GM23338 (cell line): ENCODE measurements around the gene BTNL8. TPM values are rescaled to one million over a fixed set of nuclear protein-coding genes. Genes with fewer than 3 reads are reported as not detected.

Experiments used
- ATAC-seq: fragments of 200-7000 bp; cut with Tn5 transposase; 3 replicates; pipeline ENCODE4 v1.9.1; 2020
- DNase-seq: peaks from one replicate; pipeline ENCODE4 v3.0.0-alpha.2; 2015; ENCODE audit warnings: low spot score
- H2AFZ ChIP-seq: fragments of 200-600 bp; sonication (generic); 2 replicates; pipeline ENCODE4 v1.8.0; 2016; ENCODE audit warnings: antibody characterized with exemption, mild to moderate bottlenecking, moderate library complexity
- H3F3A ChIP-seq: fragments of 200-600 bp; sonication (generic); replicated peaks from 2 replicates; pipeline ENCODE4 v1.8.0; 2017; ENCODE audit warnings: antibody characterized with exemption, mixed run types, low read depth
- H3K27ac ChIP-seq: fragments of 200-600 bp; sonication (generic); 2 replicates; pipeline ENCODE4 v1.6.1; 2016; ENCODE audit warnings: low read depth
- H3K27me3 ChIP-seq: fragments of 200-600 bp; sonication (generic); 2 replicates; pipeline ENCODE4 v1.8.0; 2016; ENCODE audit warnings: mild to moderate bottlenecking, mixed run types, moderate library complexity; ENCODE audit not compliant: insufficient read depth
- H3K36me3 ChIP-seq: fragments of 200-600 bp; sonication (generic); 2 replicates; pipeline ENCODE4 v1.8.0; 2016; ENCODE audit warnings: mild to moderate bottlenecking; ENCODE audit not compliant: insufficient read depth
- H3K4me1 ChIP-seq: fragments of 200-600 bp; sonication (generic); 2 replicates; pipeline ENCODE4 v1.8.0; 2016; ENCODE audit warnings: mild to moderate bottlenecking, moderate library complexity; ENCODE audit not compliant: insufficient read depth
- H3K4me2 ChIP-seq: fragments of 200-600 bp; sonication (generic); 2 replicates; pipeline ENCODE4 v1.7.1; 2017; ENCODE audit warnings: mixed run types
- H3K4me3 ChIP-seq: fragments of 200-600 bp; sonication (generic); 2 replicates; pipeline ENCODE4 v1.6.1; 2016; ENCODE audit warnings: mixed run types
- H3K79me2 ChIP-seq: fragments of 200-600 bp; sonication (generic); replicated peaks from 2 replicates; pipeline ENCODE4 v1.8.0; 2017; ENCODE audit warnings: mild to moderate bottlenecking; ENCODE audit not compliant: insufficient read depth
- H3K9me2 ChIP-seq: fragments of 200-600 bp; sonication (generic); 2 replicates; pipeline ENCODE4 v1.8.0; 2017; ENCODE audit not compliant: insufficient read depth
- H4K20me1 ChIP-seq: fragments of 200-600 bp; sonication (generic); replicated peaks from 2 replicates; pipeline ENCODE4 v1.8.0; 2017; ENCODE audit warnings: mild to moderate bottlenecking; ENCODE audit not compliant: insufficient read depth
- H3K27ac Mint-ChIP-seq: 2 replicates; pipeline ENCODE4 v1.8.0; 2020; ENCODE audit warnings: inconsistent platforms, mild to moderate bottlenecking, moderate library complexity, mixed read lengths
- H3K27me3 Mint-ChIP-seq: 3 replicates; pipeline ENCODE4 v1.8.0; 2022; ENCODE audit warnings: low read depth, mild to moderate bottlenecking, moderate library complexity, mixed read lengths, inconsistent platforms; ENCODE audit not compliant: insufficient read depth, poor library complexity
- H3K36me3 Mint-ChIP-seq: 3 replicates; pipeline ENCODE4 v1.8.0; 2021; ENCODE audit warnings: low read depth, mild to moderate bottlenecking, inconsistent platforms, moderate library complexity, mixed read lengths
- H3K4me1 Mint-ChIP-seq: 3 replicates; pipeline ENCODE4 v1.8.0; 2020; ENCODE audit warnings: mild to moderate bottlenecking, inconsistent platforms, mixed read lengths
- H3K4me3 Mint-ChIP-seq: 3 replicates; pipeline ENCODE4 v1.8.0; 2021; ENCODE audit warnings: moderate library complexity, mild to moderate bottlenecking, inconsistent platforms, mixed read lengths
- H3K9me3 Mint-ChIP-seq: 3 replicates; pipeline ENCODE4 v1.8.0; 2020; ENCODE audit warnings: moderate library complexity, mild to moderate bottlenecking, inconsistent platforms, mixed read lengths
- CREB1 ChIP-seq: fragments of 250-450 bp; sonication (Bioruptor Pico); IDR thresholded peaks from 2 replicates; pipeline ENCODE4 v1.5.0; 2020; ENCODE audit warnings: low read depth, mild to moderate bottlenecking, moderate library complexity
- EZH2 ChIP-seq: fragments of 200-600 bp; sonication (generic); IDR thresholded peaks from one replicate; pipeline ENCODE4 v1.8.0; 2017; ENCODE audit warnings: antibody characterized with exemption, mild to moderate bottlenecking, low read depth; ENCODE audit not compliant: unreplicated experiment
- EZH2phosphoT487 ChIP-seq: fragments of 200-600 bp; sonication (generic); IDR thresholded peaks from one replicate; pipeline ENCODE4 v1.8.1; 2018; ENCODE audit warnings: antibody characterized with exemption; ENCODE audit not compliant: unreplicated experiment
- JUNB ChIP-seq: IDR thresholded peaks from one replicate; pipeline ENCODE4 v1.6.1; 2016; ENCODE audit warnings: antibody characterized with exemption; ENCODE audit not compliant: unreplicated experiment
- NANOG ChIP-seq: IDR thresholded peaks from 2 replicates; pipeline ENCODE4 v1.6.1; 2016; ENCODE audit warnings: antibody characterized with exemption, borderline replicate concordance
- POLR2AphosphoS5 ChIP-seq: IDR thresholded peaks from 2 replicates; pipeline ENCODE4 v1.6.1; 2016; ENCODE audit warnings: antibody characterized with exemption, low read depth
- STAT1 ChIP-seq: IDR thresholded peaks from one replicate; pipeline ENCODE4 v1.6.1; 2016; ENCODE audit warnings: antibody characterized with exemption; ENCODE audit not compliant: unreplicated experiment
- ZNF114 ChIP-seq: fragments of 250-450 bp; sonication (Bioruptor Pico); IDR thresholded peaks from 2 replicates; pipeline ENCODE4 v1.5.0; 2020; ENCODE audit warnings: mild to moderate bottlenecking, moderate library complexity
- ZNF331 ChIP-seq: fragments of 250-450 bp; sonication (Bioruptor Pico); IDR thresholded peaks from 2 replicates; pipeline ENCODE4 v1.5.0; 2020; ENCODE audit warnings: low read depth, mild to moderate bottlenecking, moderate library complexity
- polyA plus RNA-seq: library from polyadenylated mRNA; unstranded; fragments of >200 nt; fragmentation: Nextera tagmentation; extraction: Ambion mirVana; gene quantifications from 2 replicates; pipeline ENCODE4 v1.2.1, GENCODE V29; 2016
- total RNA-seq: library from RNA; depleted of rRNA; stranded (reverse); fragments of >200 nt; shearing (Covaris generic); gene quantifications from 2 replicates; pipeline ENCODE4 v1.2.3, GENCODE V29; 2014
- TF ChIP-seq, protein P1 (sequence below): IDR thresholded peaks from one replicate; pipeline ENCODE4 v1.6.1; 2018; ENCODE audit warnings: antibody characterized with exemption; ENCODE audit not compliant: unreplicated experiment
- TF ChIP-seq, protein P2 (sequence below), 2 experiments: fragments of 200-600 bp in 1 of 2; sonication (generic) in 1 of 2; conservative IDR thresholded peaks; 2 replicates each; pipeline versions ENCODE4 v1.5.1 to v1.6.1; 2016 to 2017; ENCODE audit warnings: antibody characterized with exemption in 2 of 2, low read depth in 2 of 2, mild to moderate bottlenecking in 2 of 2, moderate library complexity in 1 of 2
- TF ChIP-seq, protein P3 (sequence below): IDR thresholded peaks from 2 replicates; pipeline ENCODE4 v1.6.1; 2016; ENCODE audit warnings: antibody characterized with exemption
- TF ChIP-seq, protein P4 (sequence below): fragments of 250-450 bp; sonication (Bioruptor Pico); IDR thresholded peaks from 2 replicates; pipeline ENCODE4 v1.5.0; 2020; ENCODE audit warnings: mild to moderate bottlenecking, moderate library complexity

Gene BTNL8
- total and polyA plus RNA-seq, 2 experiments from 2014 or later: 0.23 TPM; not detected in 1

DNA sequence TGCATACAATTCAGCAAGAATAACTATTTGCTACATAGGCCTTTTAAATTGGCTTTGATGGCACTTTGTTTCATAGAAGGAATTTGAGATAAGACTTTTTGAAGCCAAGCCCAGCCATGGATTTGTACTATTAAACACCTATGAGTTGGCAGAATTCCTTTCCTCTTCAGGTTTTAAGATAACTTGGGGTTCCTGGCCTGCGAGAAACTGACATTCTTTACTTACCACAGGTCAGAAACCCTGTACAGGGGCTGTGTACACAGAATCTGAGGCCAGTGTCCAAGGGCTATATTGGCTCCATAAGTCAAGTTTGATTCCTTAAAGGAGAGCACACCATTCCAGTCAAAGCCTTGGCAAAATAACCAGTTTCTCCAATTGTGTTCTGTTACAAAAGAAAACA lies 78.9 kb downstream of the BTNL8 start:
- Histone ChIP-seq H3K9me2 (no peaks in the 10 kb centered on the region), H3K4me3 (no peak overlapping the region), H3K4me2 (no peak overlapping the region), H3K4me1 (no peaks in the 10 kb centered on the region), H3K27ac (no peak overlapping the region), H4K20me1 (no peaks in the 10 kb centered on the region), H3F3A (no peaks in the 10 kb centered on the region), H2AFZ (no peak overlapping the region), H3K27me3 (no peaks in the 10 kb centered on the region), H3K79me2 (no peaks in the 10 kb centered on the region), H3K36me3 (no peaks in the 10 kb centered on the region)
- H3K36me3 Mint-ChIP-seq: no peaks in the 10 kb centered on the region
- no peak overlapping the region for H3K4me3 Mint-ChIP-seq
- TF ChIP-seq EZH2: no peak
- no peak for TF ChIP-seq JUNB
- TF ChIP-seq, protein P1, sequence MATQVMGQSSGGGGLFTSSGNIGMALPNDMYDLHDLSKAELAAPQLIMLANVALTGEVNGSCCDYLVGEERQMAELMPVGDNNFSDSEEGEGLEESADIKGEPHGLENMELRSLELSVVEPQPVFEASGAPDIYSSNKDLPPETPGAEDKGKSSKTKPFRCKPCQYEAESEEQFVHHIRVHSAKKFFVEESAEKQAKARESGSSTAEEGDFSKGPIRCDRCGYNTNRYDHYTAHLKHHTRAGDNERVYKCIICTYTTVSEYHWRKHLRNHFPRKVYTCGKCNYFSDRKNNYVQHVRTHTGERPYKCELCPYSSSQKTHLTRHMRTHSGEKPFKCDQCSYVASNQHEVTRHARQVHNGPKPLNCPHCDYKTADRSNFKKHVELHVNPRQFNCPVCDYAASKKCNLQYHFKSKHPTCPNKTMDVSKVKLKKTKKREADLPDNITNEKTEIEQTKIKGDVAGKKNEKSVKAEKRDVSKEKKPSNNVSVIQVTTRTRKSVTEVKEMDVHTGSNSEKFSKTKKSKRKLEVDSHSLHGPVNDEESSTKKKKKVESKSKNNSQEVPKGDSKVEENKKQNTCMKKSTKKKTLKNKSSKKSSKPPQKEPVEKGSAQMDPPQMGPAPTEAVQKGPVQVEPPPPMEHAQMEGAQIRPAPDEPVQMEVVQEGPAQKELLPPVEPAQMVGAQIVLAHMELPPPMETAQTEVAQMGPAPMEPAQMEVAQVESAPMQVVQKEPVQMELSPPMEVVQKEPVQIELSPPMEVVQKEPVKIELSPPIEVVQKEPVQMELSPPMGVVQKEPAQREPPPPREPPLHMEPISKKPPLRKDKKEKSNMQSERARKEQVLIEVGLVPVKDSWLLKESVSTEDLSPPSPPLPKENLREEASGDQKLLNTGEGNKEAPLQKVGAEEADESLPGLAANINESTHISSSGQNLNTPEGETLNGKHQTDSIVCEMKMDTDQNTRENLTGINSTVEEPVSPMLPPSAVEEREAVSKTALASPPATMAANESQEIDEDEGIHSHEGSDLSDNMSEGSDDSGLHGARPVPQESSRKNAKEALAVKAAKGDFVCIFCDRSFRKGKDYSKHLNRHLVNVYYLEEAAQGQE: no peak
- no peak for TF ChIP-seq ZNF114 (CRISPR knock-in tag)
- no peak for TF ChIP-seq STAT1
- no peak for TF ChIP-seq NANOG
- no peak for TF ChIP-seq EZH2phosphoT487
- no peak for TF ChIP-seq CREB1
- TF ChIP-seq, protein P2, sequence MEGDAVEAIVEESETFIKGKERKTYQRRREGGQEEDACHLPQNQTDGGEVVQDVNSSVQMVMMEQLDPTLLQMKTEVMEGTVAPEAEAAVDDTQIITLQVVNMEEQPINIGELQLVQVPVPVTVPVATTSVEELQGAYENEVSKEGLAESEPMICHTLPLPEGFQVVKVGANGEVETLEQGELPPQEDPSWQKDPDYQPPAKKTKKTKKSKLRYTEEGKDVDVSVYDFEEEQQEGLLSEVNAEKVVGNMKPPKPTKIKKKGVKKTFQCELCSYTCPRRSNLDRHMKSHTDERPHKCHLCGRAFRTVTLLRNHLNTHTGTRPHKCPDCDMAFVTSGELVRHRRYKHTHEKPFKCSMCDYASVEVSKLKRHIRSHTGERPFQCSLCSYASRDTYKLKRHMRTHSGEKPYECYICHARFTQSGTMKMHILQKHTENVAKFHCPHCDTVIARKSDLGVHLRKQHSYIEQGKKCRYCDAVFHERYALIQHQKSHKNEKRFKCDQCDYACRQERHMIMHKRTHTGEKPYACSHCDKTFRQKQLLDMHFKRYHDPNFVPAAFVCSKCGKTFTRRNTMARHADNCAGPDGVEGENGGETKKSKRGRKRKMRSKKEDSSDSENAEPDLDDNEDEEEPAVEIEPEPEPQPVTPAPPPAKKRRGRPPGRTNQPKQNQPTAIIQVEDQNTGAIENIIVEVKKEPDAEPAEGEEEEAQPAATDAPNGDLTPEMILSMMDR (conservative IDR thresholded peaks at IDR 0.05; ENCODE audit: low read depth in 2 of 2): no peak
- no peak for TF ChIP-seq POLR2AphosphoS5
- TF ChIP-seq, protein P3, sequence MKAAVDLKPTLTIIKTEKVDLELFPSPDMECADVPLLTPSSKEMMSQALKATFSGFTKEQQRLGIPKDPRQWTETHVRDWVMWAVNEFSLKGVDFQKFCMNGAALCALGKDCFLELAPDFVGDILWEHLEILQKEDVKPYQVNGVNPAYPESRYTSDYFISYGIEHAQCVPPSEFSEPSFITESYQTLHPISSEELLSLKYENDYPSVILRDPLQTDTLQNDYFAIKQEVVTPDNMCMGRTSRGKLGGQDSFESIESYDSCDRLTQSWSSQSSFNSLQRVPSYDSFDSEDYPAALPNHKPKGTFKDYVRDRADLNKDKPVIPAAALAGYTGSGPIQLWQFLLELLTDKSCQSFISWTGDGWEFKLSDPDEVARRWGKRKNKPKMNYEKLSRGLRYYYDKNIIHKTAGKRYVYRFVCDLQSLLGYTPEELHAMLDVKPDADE: no peak
- TF ChIP-seq, protein P4, sequence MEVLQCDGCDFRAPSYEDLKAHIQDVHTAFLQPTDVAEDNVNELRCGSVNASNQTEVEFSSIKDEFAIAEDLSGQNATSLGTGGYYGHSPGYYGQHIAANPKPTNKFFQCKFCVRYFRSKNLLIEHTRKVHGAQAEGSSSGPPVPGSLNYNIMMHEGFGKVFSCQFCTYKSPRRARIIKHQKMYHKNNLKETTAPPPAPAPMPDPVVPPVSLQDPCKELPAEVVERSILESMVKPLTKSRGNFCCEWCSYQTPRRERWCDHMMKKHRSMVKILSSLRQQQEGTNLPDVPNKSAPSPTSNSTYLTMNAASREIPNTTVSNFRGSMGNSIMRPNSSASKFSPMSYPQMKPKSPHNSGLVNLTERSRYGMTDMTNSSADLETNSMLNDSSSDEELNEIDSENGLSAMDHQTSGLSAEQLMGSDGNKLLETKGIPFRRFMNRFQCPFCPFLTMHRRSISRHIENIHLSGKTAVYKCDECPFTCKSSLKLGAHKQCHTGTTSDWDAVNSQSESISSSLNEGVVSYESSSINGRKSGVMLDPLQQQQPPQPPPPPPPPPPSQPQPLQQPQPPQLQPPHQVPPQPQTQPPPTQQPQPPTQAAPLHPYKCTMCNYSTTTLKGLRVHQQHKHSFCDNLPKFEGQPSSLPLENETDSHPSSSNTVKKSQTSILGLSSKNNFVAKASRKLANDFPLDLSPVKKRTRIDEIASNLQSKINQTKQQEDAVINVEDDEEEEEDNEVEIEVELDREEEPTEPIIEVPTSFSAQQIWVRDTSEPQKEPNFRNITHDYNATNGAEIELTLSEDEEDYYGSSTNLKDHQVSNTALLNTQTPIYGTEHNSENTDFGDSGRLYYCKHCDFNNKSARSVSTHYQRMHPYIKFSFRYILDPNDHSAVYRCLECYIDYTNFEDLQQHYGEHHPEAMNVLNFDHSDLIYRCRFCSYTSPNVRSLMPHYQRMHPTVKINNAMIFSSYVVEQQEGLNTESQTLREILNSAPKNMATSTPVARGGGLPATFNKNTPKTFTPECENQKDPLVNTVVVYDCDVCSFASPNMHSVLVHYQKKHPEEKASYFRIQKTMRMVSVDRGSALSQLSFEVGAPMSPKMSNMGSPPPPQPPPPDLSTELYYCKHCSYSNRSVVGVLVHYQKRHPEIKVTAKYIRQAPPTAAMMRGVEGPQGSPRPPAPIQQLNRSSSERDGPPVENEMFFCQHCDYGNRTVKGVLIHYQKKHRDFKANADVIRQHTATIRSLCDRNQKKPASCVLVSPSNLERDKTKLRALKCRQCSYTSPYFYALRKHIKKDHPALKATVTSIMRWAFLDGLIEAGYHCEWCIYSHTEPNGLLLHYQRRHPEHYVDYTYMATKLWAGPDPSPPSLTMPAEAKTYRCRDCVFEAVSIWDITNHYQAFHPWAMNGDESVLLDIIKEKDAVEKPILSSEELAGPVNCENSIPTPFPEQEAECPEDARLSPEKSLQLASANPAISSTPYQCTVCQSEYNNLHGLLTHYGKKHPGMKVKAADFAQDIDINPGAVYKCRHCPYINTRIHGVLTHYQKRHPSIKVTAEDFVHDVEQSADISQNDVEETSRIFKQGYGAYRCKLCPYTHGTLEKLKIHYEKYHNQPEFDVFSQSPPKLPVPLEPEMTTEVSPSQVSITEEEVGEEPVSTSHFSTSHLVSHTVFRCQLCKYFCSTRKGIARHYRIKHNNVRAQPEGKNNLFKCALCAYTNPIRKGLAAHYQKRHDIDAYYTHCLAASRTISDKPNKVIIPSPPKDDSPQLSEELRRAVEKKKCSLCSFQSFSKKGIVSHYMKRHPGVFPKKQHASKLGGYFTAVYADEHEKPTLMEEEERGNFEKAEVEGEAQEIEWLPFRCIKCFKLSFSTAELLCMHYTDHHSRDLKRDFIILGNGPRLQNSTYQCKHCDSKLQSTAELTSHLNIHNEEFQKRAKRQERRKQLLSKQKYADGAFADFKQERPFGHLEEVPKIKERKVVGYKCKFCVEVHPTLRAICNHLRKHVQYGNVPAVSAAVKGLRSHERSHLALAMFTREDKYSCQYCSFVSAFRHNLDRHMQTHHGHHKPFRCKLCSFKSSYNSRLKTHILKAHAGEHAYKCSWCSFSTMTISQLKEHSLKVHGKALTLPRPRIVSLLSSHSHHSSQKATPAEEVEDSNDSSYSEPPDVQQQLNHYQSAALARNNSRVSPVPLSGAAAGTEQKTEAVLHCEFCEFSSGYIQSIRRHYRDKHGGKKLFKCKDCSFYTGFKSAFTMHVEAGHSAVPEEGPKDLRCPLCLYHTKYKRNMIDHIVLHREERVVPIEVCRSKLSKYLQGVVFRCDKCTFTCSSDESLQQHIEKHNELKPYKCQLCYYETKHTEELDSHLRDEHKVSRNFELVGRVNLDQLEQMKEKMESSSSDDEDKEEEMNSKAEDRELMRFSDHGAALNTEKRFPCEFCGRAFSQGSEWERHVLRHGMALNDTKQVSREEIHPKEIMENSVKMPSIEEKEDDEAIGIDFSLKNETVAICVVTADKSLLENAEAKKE (CRISPR knock-in tag): no peak
- no peak for TF ChIP-seq ZNF331 (CRISPR knock-in tag)
- ATAC-seq (no peak), DNase-seq (no peak)
- no peak overlapping the region for H3K27ac Mint-ChIP-seq
- no peaks in the 10 kb centered on the region for H3K4me1 Mint-ChIP-seq
- no peaks in the 10 kb centered on the region for H3K27me3 Mint-ChIP-seq
- no peaks in the 10 kb centered on the region for H3K9me3 Mint-ChIP-seq
